Liver (tissue), 3 donors: Measurements from ENCODE around the gene TACC2.

Experiments used
- ATF3 ChIP-seq: IDR thresholded peaks from 2 replicates; pipeline ENCODE4 v1.6.1; 2016; ENCODE audit warnings: antibody characterized with exemption
- CTCF ChIP-seq: fragments of 150-350 bp; IDR thresholded peaks from 2 replicates; pipeline ENCODE4 v1.5.1; 2017; ENCODE audit warnings: improper control_type of control experiment, low read depth, low read length; ENCODE audit not compliant: missing input control
- EGR1 ChIP-seq, 2 donors: IDR thresholded peaks; 2 replicates each; pipeline ENCODE4 v1.6.1; 2016 to 2018; ENCODE audit warnings: antibody characterized with exemption in 2 of 2, low read depth in 2 of 2
- FOXA1 ChIP-seq: IDR thresholded peaks from 2 replicates; pipeline ENCODE4 v1.6.1; 2016; ENCODE audit warnings: antibody characterized with exemption
- GABPA ChIP-seq, 2 donors: IDR thresholded peaks in 1 of 2; conservative IDR thresholded peaks in 1 of 2; 2 replicates each; pipeline ENCODE4 v1.6.1; 2016; ENCODE audit warnings: antibody characterized with exemption in 2 of 2, mild to moderate bottlenecking in 1 of 2, moderate library complexity in 1 of 2
- JUND ChIP-seq, 2 donors: IDR thresholded peaks; 2 replicates each; pipeline ENCODE4 v1.6.1; 2016; ENCODE audit warnings: antibody characterized with exemption in 2 of 2
- MAX ChIP-seq: IDR thresholded peaks from 2 replicates; pipeline ENCODE4 v1.6.1; 2016; ENCODE audit warnings: antibody characterized with exemption
- SP1 ChIP-seq: IDR thresholded peaks from 2 replicates; pipeline ENCODE4 v1.6.1; 2018; ENCODE audit warnings: antibody characterized with exemption, mild to moderate bottlenecking
- TAF1 ChIP-seq: conservative IDR thresholded peaks from 2 replicates; pipeline ENCODE4 v1.6.1; 2016; ENCODE audit warnings: antibody characterized with exemption, mild to moderate bottlenecking
- YY1 ChIP-seq: IDR thresholded peaks from 2 replicates; pipeline ENCODE4 v1.6.1; 2016; ENCODE audit warnings: antibody characterized with exemption, mild to moderate bottlenecking
- ZBTB33 ChIP-seq: IDR thresholded peaks from 2 replicates; pipeline ENCODE4 v1.6.1; 2016; ENCODE audit warnings: antibody characterized with exemption
- donor health status: healthy.
- donor health status: healthy.

GRCh38 chr10:122282909-122283308, 293.9 kb downstream of the TACC2 start:
- TF ChIP-seq CTCF, result no peak
- no peak for TF ChIP-seq ATF3
- no peak for TF ChIP-seq FOXA1
- TF ChIP-seq ZBTB33, result no peak
- no peak for TF ChIP-seq MAX
- TF ChIP-seq SP1, result no peak
- TF ChIP-seq TAF1, result no peak
- TF ChIP-seq JUND (IDR thresholded peaks at IDR 0.05), result no peak
- TF ChIP-seq GABPA (IDR thresholded peaks at IDR 0.05 in 1 of 2, conservative IDR thresholded peaks at IDR 0.05 in 1 of 2), result no peak
- TF ChIP-seq YY1, result no peak
- no peak for TF ChIP-seq EGR1 (IDR thresholded peaks at IDR 0.05; ENCODE audit: low read depth in 2 of 2)
